Vagina (tissue), 2 donors: Measurements from ENCODE around the gene RANBP10. TPM values are rescaled to one million over a fixed set of nuclear protein-coding genes. Genes with fewer than 3 reads are reported as not detected.

ENCODE experiments used
- DNase-seq, 2 donors: peaks; one replicate each; pipeline ENCODE4 v3.0.0-alpha.2; 2017; ENCODE audit errors: extremely low spot score in 2 of 2
- H3K27ac ChIP-seq: fragments of 200-600 bp; sonication (generic); one replicate; pipeline ENCODE4 v1.5.1; 2019
- H3K27me3 ChIP-seq: fragments of 200-600 bp; sonication (generic); one replicate; pipeline ENCODE4 v1.5.1; 2019
- H3K36me3 ChIP-seq, 2 donors: fragments of 200-600 bp; sonication (generic); one replicate each; pipeline ENCODE4 v1.5.1; 2017 to 2019
- H3K4me1 ChIP-seq: fragments of 200-600 bp; sonication (generic); one replicate; pipeline ENCODE4 v1.5.1; 2019
- H3K4me3 ChIP-seq, 2 donors: fragments of 200-600 bp; sonication (generic); 1 replicate in 1 of 2; 2 replicates in 1 of 2; pipeline ENCODE4 v1.5.1; 2016 to 2019
- H3K9me3 ChIP-seq: fragments of 200-600 bp; sonication (generic); one replicate; pipeline ENCODE4 v1.5.1; 2019
- POLR2A ChIP-seq, 2 donors: fragments of 450-650 bp; IDR thresholded peaks; one replicate each; pipeline ENCODE4 v1.6.1; 2017; ENCODE audit warnings: antibody characterized with exemption in 2 of 2, mild to moderate bottlenecking in 2 of 2, moderate library complexity in 2 of 2
- POLR2AphosphoS5 ChIP-seq, 2 donors: sonication (generic); formaldehyde crosslinking; IDR thresholded peaks; one replicate each; pipeline ENCODE4 v1.9.0; 2017; ENCODE audit warnings: antibody characterized with exemption in 2 of 2, mild to moderate bottlenecking in 2 of 2, low read depth in 1 of 2; ENCODE audit not compliant: insufficient read depth in 1 of 2
- intact Hi-C: fragments of 100-400 bp; cut with DNase I; formaldehyde crosslinking; loops from one replicate; pipeline ENCODE4 v1.15.1; 2023
- total RNA-seq: library from RNA; depleted of rRNA; stranded (reverse); fragments of >200 nt; gene quantifications from one replicate; pipeline ENCODE4 v1.2.3, GENCODE V29; 2016
- TF ChIP-seq, protein P1 (sequence below), 3 experiments: fragments of 450-650 bp in 2 of 3; fragments of 200-600 bp in 1 of 3; sonication (generic) in 1 of 3; IDR thresholded peaks; one replicate each; pipeline ENCODE4 v1.5.1; 2017 to 2019; ENCODE audit warnings: antibody characterized with exemption in 3 of 3, mild to moderate bottlenecking in 2 of 3, moderate library complexity in 2 of 3

Gene RANBP10
- total RNA-seq, 1 donor from 2014 or later, result 17.9 TPM

GRCh38 chr16:67729636-67730248 lies 76.6 kb downstream of the RANBP10 start:
- TF ChIP-seq POLR2AphosphoS5 (IDR thresholded peaks at IDR 0.05; ENCODE audit: insufficient read depth in 1 of 2, low read depth in 1 of 2) (no peak), POLR2A (IDR thresholded peaks at IDR 0.05) (no peak)
- TF ChIP-seq, protein P1, sequence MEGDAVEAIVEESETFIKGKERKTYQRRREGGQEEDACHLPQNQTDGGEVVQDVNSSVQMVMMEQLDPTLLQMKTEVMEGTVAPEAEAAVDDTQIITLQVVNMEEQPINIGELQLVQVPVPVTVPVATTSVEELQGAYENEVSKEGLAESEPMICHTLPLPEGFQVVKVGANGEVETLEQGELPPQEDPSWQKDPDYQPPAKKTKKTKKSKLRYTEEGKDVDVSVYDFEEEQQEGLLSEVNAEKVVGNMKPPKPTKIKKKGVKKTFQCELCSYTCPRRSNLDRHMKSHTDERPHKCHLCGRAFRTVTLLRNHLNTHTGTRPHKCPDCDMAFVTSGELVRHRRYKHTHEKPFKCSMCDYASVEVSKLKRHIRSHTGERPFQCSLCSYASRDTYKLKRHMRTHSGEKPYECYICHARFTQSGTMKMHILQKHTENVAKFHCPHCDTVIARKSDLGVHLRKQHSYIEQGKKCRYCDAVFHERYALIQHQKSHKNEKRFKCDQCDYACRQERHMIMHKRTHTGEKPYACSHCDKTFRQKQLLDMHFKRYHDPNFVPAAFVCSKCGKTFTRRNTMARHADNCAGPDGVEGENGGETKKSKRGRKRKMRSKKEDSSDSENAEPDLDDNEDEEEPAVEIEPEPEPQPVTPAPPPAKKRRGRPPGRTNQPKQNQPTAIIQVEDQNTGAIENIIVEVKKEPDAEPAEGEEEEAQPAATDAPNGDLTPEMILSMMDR (IDR thresholded peaks at IDR 0.05), result no peak
- H3K4me1 ChIP-seq, result no peaks in the 10 kb centered on the region
- intact Hi-C loops, result no loop called here
- H3K9me3 ChIP-seq, result no peaks in the 10 kb centered on the region
- no peaks in the 10 kb centered on the region for H3K27me3 ChIP-seq
- H3K4me3 ChIP-seq, result no peak overlapping the region
- peaks cover 0 to 63% of the 10 kb centered on the region in 2 donors for H3K36me3 ChIP-seq
- H3K27ac ChIP-seq, result no peak overlapping the region
- DNase-seq, result no peak

GRCh38 chr16:67727521-67728485 lies 78.6 kb downstream of the RANBP10 start:
- H3K9me3 ChIP-seq, result no peaks in the 10 kb centered on the region
- intact Hi-C loops, result no loop called here
- H3K4me1 ChIP-seq, result no peaks in the 10 kb centered on the region
- no peak overlapping the region for H3K4me3 ChIP-seq
- DNase-seq, result no peak
- peaks cover 0 to 59% of the 10 kb centered on the region in 2 donors for H3K36me3 ChIP-seq
- no peak for TF ChIP-seq POLR2AphosphoS5 (IDR thresholded peaks at IDR 0.05; ENCODE audit: insufficient read depth in 1 of 2, low read depth in 1 of 2)
- TF ChIP-seq, protein P1 (IDR thresholded peaks at IDR 0.05), result no peak
- no peaks in the 10 kb centered on the region for H3K27me3 ChIP-seq
- no peak overlapping the region for H3K27ac ChIP-seq

GRCh38 chr16:67726106-67727034 lies 80.0 kb downstream of the RANBP10 start:
- Histone ChIP-seq H3K27ac (no peak overlapping the region), H3K36me3 (peaks cover 0 to 57% of the 10 kb centered on the region in 2 donors), H3K27me3 (no peaks in the 10 kb centered on the region), H3K4me3 (no peak overlapping the region), H3K9me3 (no peaks in the 10 kb centered on the region), H3K4me1 (no peaks in the 10 kb centered on the region)
- intact Hi-C loops, result no loop called here
- DNase-seq, result no peak
- TF ChIP-seq POLR2AphosphoS5 (IDR thresholded peaks at IDR 0.05; ENCODE audit: insufficient read depth in 1 of 2, low read depth in 1 of 2) (no peak), POLR2A (IDR thresholded peaks at IDR 0.05) (no peak)
- TF ChIP-seq, protein P1 (IDR thresholded peaks at IDR 0.05), result no peak

- Histone ChIP-seq H3K9me3 (no peaks in the 10 kb centered on the region), H3K4me3 (no peak overlapping the region), H3K27me3 (no peaks in the 10 kb centered on the region), H3K27ac (no peak overlapping the region), H3K4me1 (peaks cover 8% of the 10 kb centered on the region), H3K36me3 (peaks cover 0 to 33% of the 10 kb centered on the region in 2 donors)
- DNase-seq, result no peak
- no peak for TF ChIP-seq POLR2AphosphoS5 (IDR thresholded peaks at IDR 0.05; ENCODE audit: insufficient read depth in 1 of 2, low read depth in 1 of 2)
- TF ChIP-seq POLR2A (IDR thresholded peaks at IDR 0.05), result no peak
- TF ChIP-seq, protein P1 (IDR thresholded peaks at IDR 0.05), result no peak
- intact Hi-C loops, result no loop called here
These were observed 82.5 kb downstream of the RANBP10 start for GRCh38 chr16:67723911-67724305.
